HG02759 (cell line): ENCODE measurements around the gene TMEM14C.
A peak's percentile ranks its signal among the peaks of the same experiment; 100 is the strongest.

Experiments used
- ATAC-seq: cut with Tn5 transposase; IDR thresholded peaks from one replicate; pipeline ENCODE4 v1.9.1; 2021; ENCODE audit warnings: mild to moderate bottlenecking, moderate library complexity; ENCODE audit not compliant: unreplicated experiment

TMEM14C gene

GRCh38 chr6:10722820-10723566 lies at the start of gene TMEM14C:
Gene TMEM14C, plus strand, starts transcription at chr6:10723070. Its CDS starts 1,544 bp downstream, at chr6:10724614.
- ATAC-seq = peak; percentile 98

- ATAC-seq = no peak
These were observed 46.5 kb upstream of the TMEM14C start for GRCh38 chr6:10676403-10676802.

DNA sequence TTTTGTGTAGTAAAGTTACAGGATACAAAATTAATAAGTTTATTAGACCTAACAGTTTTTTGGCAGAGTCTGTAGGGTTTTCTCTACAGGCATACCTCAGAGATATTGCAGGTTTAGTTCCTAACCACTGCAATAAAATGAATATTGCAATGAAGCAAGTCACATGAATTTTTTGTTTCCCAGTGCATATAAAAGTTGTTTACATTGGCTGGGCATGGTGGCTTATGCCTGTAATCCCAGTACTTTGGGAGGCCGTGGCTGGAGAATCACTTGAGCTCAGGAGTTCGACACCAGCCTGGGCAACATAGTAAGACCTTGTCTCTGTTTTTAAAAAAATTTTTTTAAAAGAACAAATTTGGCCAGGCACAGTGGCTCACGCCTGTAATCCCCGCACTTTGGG lies 44.4 kb upstream of the TMEM14C start:
- ATAC-seq = no peak

- ATAC-seq = no peak
These were observed 41.1 kb upstream of the TMEM14C start for GRCh38 chr6:10681795-10682194.

- no peak for ATAC-seq
These were observed 40.4 kb upstream of the TMEM14C start for GRCh38 chr6:10682355-10682988.

DNA sequence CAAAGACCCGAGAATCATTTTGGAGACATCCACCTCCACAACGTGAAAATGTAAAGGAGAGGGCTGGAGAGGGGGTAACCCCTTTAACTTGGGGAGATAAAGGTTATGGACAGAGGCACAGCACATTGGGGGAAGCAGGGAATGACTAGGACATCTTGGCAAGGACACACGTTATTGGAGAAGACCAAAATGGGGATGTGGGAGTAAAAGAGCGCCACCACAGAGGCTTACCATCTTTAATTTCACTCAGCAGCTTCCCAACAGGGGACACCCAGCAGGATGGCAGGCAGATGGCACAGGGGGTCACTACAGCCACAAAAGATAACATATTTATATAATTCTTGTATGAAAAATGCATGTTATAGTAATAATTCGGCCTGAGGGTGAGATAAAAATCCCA lies 38.3 kb upstream of the TMEM14C start:
- ATAC-seq = no peak

- ATAC-seq = no peak
These were observed 37.6 kb upstream of the TMEM14C start for GRCh38 chr6:10685092-10685915.

GRCh38 chr6:10686901-10687300 lies 36.0 kb upstream of the TMEM14C start:
- no peak for ATAC-seq

GRCh38 chr6:10687582-10687981 lies 35.3 kb upstream of the TMEM14C start:
- no peak for ATAC-seq

DNA sequence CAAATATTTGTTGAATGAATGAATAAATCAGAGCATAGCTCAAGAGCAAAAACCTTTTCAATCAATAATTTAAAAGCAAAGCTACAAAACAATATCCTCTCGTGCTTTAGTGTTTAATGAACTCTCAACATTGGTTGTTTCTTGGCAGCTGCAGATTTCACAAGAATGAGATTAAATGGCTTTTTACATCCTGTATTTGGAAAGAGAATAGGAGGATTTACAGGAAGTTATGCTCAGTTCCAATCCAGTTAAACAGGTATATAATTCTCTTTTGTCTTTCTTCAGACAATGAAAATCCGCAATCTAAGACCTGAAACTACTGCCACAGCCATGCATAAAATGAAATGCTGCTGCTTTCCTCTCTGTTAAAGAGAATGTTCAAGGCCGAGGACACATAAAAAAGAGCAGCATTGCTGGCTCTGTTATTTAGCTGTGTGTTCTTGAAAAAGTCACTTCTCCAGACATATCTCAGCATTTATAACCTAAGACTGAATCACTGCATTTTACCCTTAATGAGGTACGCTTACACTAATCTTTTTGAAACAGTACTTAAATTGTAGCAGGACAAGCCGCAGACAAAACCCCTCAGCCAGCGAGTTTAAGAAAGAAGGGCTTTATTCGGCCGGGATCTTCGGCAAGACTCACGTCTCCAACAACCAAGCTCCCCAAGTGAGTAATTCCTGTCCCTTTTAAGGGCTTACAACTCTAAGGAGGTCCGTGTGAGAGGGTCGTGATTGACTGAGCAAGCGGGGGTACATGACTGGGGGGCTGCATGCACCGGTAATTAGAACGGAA lies 32.0 kb upstream of the TMEM14C start:
- no peak for ATAC-seq

DNA sequence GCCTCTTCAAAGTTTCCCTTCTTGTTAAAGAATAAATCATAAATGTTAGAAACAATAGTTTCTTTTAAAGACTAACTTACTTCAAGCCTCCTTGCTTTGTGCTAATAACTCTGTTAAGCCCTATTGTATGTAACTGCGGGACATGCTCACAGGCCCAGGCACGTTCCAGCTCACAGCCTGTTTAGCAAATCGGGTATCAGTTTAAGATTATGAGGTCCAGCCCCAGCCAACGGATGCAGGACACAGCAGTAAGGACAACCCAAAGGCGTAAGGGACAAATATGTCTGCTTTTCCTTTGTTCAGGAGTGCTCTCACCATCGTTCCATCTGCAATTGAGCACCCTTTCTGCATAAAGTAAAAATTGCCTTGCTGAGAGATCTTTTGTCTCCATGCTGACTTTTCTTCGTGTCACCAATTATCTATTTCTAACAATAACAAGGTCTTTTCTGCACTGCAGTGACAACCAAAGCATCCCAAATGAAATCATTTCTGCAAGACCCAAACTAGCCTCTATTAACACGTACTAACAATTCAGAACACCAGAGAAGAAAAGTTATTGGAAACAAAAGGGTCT lies 29.8 kb upstream of the TMEM14C start:
- ATAC-seq = no peak

- peak; percentile 98 for ATAC-seq
These were observed 28.4 kb upstream of the TMEM14C start, which contains the start of the genes C6orf52 and PAK1IP1 for GRCh38 chr6:10694302-10695085. Gene C6orf52, minus strand, starts transcription at chr6:10694616. Its CDS starts 7,066 bp downstream, at chr6:10687550. Gene PAK1IP1, plus strand, starts transcription at chr6:10694972. Its CDS starts 14 bp downstream, at chr6:10694986.

DNA sequence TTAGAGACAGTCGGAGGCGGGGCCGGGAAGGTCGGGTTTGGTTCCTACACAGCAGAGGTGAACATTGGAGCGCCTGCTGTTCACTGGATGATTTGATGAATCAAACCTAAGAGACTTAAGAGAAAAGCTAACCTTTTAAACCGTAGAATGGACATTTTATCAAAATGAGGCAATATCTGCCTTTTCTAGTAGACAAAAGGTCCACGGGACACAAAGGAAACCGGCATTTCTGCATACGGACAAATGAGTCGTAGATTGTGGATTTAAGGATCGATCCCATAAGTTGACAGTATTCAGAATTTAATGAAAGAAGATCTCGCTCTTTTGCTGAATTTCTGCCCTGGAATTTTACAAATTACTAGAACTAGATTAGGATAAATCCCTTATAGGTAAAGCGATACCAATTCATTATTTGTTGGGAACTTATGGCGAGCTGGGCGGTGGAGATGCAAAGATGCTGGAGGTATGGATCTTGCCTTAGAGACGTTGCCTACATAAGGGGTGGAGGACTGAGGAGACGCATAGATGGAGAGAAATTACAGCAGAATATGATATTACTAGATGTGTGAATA lies 27.7 kb upstream of the TMEM14C start:
- ATAC-seq = no peak

DNA sequence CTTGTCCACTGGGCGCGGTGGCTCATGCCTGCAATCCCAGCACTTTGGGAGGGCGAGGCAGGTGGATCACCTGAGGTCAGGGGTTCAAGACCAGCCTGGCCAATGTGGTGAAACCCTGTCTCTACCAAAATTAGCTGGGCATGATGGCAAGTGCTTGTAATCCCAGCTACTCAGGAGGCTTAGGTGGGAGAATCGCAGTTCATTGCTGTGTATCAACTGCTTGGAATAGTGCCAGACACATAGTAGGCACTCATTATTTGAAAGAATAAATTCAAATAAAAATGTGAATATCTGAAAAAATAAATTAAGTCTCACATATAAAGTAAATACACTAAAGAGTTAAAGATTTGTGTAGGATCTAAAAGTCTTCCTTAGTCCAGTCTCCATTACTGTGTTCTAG lies 26.2 kb upstream of the TMEM14C start:
- ATAC-seq = no peak

GRCh38 chr6:10713962-10714361 lies 8.9 kb upstream of the TMEM14C start:
- ATAC-seq = no peak

DNA sequence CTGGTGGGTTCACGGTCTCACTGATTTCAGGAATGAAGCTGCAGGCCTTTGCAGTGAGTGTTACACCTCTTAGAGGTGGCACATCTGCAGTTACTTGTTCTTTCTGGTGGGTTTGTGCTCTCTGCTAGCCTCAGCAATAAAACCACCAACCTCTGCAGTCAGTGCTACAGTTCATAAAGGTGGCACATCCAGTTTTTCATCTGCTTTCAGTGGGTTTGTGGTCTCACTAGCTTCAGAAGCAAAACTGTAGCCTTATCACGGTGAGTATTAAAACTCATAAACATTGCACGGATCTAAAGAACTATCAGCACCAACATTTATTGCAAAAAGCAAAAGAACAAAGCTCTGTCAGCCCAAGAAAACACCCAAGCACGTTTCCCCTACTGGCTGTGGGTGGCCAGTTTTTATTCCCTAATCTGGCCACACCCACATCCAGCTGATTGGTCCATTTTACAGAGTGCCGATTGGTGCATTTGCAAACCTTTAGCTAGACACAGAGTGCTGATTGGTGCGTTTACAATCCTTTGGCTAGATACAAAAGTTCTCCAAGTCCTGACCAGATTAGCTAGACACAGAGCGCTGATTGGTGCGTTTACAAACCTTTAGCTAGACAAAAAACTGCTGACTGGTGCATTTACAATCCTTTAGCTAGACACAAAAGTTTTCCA lies 3.4 kb upstream of the TMEM14C start:
- no peak for ATAC-seq

GRCh38 chr6:10719964-10720264 lies 3.0 kb upstream of the TMEM14C start:
- no peak for ATAC-seq

DNA sequence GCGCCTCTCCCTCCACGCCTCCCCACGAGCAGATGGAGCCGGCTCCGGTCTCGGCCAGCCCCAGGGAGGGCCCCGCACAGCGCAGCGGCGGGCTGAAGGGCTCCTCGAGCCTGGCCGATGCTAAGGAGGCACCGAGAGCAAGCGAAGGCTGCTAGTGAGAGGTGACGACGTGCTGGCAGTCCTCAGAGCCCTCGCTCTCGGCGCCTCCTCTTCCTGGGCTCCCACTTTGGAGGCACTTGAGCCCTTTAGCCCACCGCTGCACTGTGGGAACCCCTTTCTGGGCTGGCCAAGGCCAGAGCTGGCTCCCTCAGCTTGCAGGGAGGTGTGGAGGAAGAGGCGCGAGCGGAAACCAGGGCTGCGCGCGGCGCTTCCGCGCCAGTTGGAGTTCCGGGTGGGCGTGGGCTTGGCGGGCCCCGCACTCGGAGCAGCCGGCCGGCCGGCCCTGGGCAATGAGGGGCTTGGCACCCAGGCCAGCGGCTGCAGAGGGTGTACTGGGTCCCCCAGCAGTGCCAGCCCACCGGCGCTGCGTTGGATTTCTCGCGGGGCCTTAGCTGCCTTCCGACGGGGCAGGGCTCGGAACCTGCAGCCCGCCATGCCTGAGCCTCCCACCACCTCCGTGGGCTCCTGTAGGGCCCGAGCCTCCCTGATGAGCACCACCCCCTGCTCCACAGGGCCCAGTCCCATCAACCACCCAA lies 2.5 kb upstream of the TMEM14C start:
- peak; percentile 14 for ATAC-seq
